ENCODE data around the gene MAT2A. TPM values are rescaled to one million over a fixed set of nuclear protein-coding genes. Genes with fewer than 3 reads are reported as not detected.

MAT2A gene
- total RNA-seq, 2 experiments from 2014 or later, result 336 to 462 TPM

DNA sequence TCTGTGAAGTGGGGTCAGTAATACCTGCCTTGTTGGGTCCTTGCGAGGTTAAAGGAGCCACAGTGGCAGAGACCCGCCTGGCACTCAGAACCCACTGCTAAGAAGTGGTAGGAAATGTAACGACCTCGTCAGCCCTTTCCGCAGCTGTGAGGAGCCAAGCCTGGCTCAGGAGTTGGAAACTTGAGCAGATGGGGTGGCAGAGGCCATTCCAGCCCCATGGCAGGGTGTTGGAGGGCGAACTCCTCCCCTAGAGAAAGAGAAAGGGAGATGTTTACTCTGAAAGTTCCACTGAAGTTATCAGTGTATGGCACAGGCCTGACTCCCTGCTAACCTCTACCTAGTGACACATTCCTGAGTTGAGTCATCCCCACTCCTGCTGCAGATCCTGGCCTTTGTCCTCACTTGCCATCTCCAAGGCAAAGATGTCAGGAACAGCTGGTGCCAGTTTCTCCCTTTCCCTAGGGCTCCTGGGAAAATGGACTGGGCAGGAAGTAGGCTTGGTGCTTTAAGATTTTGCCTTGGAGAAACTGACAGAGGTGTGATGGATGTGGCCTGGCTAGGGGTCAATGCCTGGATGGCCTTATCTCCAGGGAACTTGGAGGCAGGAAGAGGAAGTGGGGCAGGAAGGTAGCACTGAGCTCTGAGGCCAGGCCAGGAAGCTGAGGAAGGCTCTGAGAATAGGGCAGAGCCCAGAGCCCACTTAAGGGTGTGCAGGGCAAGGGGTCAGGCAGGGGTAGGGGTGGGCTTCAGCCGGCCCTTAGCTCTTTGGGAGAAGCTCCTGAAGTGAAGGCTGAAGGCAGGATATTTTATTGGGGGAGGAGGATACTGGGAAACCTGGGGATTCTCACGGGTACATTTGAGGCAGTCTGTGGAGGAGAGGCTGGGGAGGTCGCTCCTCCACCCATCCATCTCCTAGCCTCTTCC is 46.2 kb downstream of the MAT2A start:
- Histone ChIP-seq H2AFZ (ENCODE audit: low read length) (no peak overlapping the region), H3K4me2 (ENCODE audit: low read length) (no peak overlapping the region), H3K9me2 (ENCODE audit: insufficient read depth, low read length) (no peaks in the 10 kb centered on the region), H3K9me3 (ENCODE audit: low read length) (no peaks in the 10 kb centered on the region), H4K20me1 (ENCODE audit: insufficient read depth, low read length) (no peaks in the 10 kb centered on the region), H3K27ac (ENCODE audit: low read depth, low read length, poor library complexity, severe bottlenecking) (no peak overlapping the region), H3K4me3 (ENCODE audit: low read depth, low read length, poor library complexity, severe bottlenecking) (no peak overlapping the region), H3K4me1 (ENCODE audit: insufficient read depth, low read length, poor library complexity, severe bottlenecking) (peaks cover 13% of the 10 kb centered on the region), H3K79me2 (ENCODE audit: insufficient read depth, low read depth, low read length) (peaks cover 3% of the 10 kb centered on the region; the same call in 1 of the 2 replicates), H3K36me3 (ENCODE audit: insufficient read depth, low read length) (peaks cover 38% of the 10 kb centered on the region)
- intact Hi-C loops (cut with micrococcal nuclease; ENCODE audit: unreplicated experiment), result no loop called here
- DNase-seq (ENCODE audit: low spot score), result no peak
- POLR2A ChIA-PET, result interaction anchor here (1.0 kb wide), 1 partner anchor 8 kb away, joined by 4 read pairs; the partner anchor contains the start of gene VAMP8
- BruUV-seq (replicated peaks), result no TSS peak
- TF ChIP-seq, protein P1, sequence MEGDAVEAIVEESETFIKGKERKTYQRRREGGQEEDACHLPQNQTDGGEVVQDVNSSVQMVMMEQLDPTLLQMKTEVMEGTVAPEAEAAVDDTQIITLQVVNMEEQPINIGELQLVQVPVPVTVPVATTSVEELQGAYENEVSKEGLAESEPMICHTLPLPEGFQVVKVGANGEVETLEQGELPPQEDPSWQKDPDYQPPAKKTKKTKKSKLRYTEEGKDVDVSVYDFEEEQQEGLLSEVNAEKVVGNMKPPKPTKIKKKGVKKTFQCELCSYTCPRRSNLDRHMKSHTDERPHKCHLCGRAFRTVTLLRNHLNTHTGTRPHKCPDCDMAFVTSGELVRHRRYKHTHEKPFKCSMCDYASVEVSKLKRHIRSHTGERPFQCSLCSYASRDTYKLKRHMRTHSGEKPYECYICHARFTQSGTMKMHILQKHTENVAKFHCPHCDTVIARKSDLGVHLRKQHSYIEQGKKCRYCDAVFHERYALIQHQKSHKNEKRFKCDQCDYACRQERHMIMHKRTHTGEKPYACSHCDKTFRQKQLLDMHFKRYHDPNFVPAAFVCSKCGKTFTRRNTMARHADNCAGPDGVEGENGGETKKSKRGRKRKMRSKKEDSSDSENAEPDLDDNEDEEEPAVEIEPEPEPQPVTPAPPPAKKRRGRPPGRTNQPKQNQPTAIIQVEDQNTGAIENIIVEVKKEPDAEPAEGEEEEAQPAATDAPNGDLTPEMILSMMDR (conservative IDR thresholded peaks at IDR 0.05; ENCODE audit: low read length), result no peak
- TF ChIP-seq EZH2phosphoT487 (IDR thresholded peaks at IDR 0.05; ENCODE audit: borderline replicate concordance, low read depth, low read length), result no peak
- CTCF ChIA-PET (ENCODE audit: unreplicated experiment), result interaction anchor here (1.1 kb wide), 1 partner anchor 10 kb away, joined by 3 read pairs; the partner anchor contains the start of gene RNF181

DNA sequence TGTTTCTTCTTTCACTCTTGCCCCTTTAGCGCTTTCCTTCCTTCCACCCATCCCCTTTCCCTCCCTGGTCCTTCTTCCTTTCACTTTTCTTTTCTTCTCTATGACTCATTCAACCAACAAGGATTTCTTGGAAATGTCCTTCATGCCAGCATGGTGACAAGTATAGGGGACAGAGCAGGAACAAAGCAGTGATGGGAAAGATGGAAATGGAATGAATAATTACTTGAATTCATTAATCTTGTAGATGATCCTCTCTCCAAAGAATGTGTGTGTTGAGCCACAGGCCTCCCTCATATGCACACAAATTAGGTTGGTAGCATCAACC is 46.8 kb downstream of the MAT2A start:
- Histone ChIP-seq H3K4me1 (ENCODE audit: insufficient read depth, low read length, poor library complexity, severe bottlenecking) (peaks cover 13% of the 10 kb centered on the region), H2AFZ (ENCODE audit: low read length) (no peak overlapping the region), H3K4me3 (ENCODE audit: low read depth, low read length, poor library complexity, severe bottlenecking) (no peak overlapping the region), H3K36me3 (ENCODE audit: insufficient read depth, low read length) (peaks cover 33% of the 10 kb centered on the region), H3K79me2 (ENCODE audit: insufficient read depth, low read depth, low read length) (no peaks in the 10 kb centered on the region), H3K4me2 (ENCODE audit: low read length) (no peak overlapping the region), H4K20me1 (ENCODE audit: insufficient read depth, low read length) (no peaks in the 10 kb centered on the region), H3K9me2 (ENCODE audit: insufficient read depth, low read length) (no peaks in the 10 kb centered on the region), H3K27ac (ENCODE audit: low read depth, low read length, poor library complexity, severe bottlenecking) (no peak overlapping the region), H3K9me3 (ENCODE audit: low read length) (no peaks in the 10 kb centered on the region)
- DNase-seq (ENCODE audit: low spot score), result no peak
- TF ChIP-seq, protein P1 (conservative IDR thresholded peaks at IDR 0.05; ENCODE audit: low read length), result no peak
- TF ChIP-seq EZH2phosphoT487 (IDR thresholded peaks at IDR 0.05; ENCODE audit: borderline replicate concordance, low read depth, low read length), result no peak
- ChIA-PET CTCF (ENCODE audit: unreplicated experiment) (interaction anchor here (1.1 kb wide), 1 partner anchor 10 kb away, joined by 3 read pairs; the partner anchor contains the start of gene RNF181), POLR2A (interaction anchor here (1.0 kb wide), 1 partner anchor 8 kb away, joined by 4 read pairs; the partner anchor contains the start of gene VAMP8)
- no TSS peak for BruUV-seq (replicated peaks)
- intact Hi-C loops (cut with micrococcal nuclease; ENCODE audit: unreplicated experiment), result no loop called here
